Lower lobe of right lung (tissue), 2 donors: ENCODE results near the gene IFITM5. TPM values are rescaled to one million over a fixed set of nuclear protein-coding genes. Genes with fewer than 3 reads are reported as not detected.

Experiments
- ATAC-seq, 2 donors: fragments of 200-7000 bp; cut with Tn5 transposase; one replicate each; pipeline ENCODE4 v1.9.1; 2020 to 2022; ENCODE audit warnings: mild to moderate bottlenecking in 2 of 2, moderate library complexity in 2 of 2
- DNase-seq: peaks from one replicate; pipeline ENCODE4 v3.0.0-alpha.2; 2020
- H3K27ac ChIP-seq: fragments of 200-600 bp; one replicate; pipeline ENCODE4 v1.8.0; 2022
- H3K27me3 ChIP-seq: fragments of 200-600 bp; one replicate; pipeline ENCODE4 v1.8.0; 2022; ENCODE audit warnings: low read depth
- H3K36me3 ChIP-seq: fragments of 200-600 bp; one replicate; pipeline ENCODE4 v1.8.0; 2022; ENCODE audit warnings: mild to moderate bottlenecking
- H3K4me1 ChIP-seq: fragments of 200-600 bp; one replicate; pipeline ENCODE4 v1.8.0; 2022
- H3K4me3 ChIP-seq: fragments of 200-600 bp; one replicate; pipeline ENCODE4 v1.8.0; 2022; ENCODE audit warnings: mild to moderate bottlenecking
- H3K9me3 ChIP-seq: fragments of 200-600 bp; one replicate; pipeline ENCODE4 v1.8.0; 2022
- intact Hi-C: fragments of 100-400 bp; cut with DNase I; formaldehyde crosslinking; loops from one replicate; pipeline ENCODE4 v1.11.0; 2022
- total RNA-seq: library from RNA; stranded (reverse); fragmentation: NEBNext Ultra II Directional; extraction: Animal tissue kit (Norgen Biotek cat#: 25700); gene quantifications from one replicate; pipeline ENCODE4 v1.2.1, GENCODE V29; 2021
- TF ChIP-seq, protein P1 (sequence below): fragments of 200-600 bp; IDR thresholded peaks from one replicate; pipeline ENCODE4 v1.8.0; 2022; ENCODE audit warnings: antibody characterized with exemption, mild to moderate bottlenecking
- donor health status: DM: no; HTN: yes; CAD: no; lungs with severe emphysema.

IFITM5 gene
- total RNA-seq, 1 donor from 2014 or later, result not detected

DNA sequence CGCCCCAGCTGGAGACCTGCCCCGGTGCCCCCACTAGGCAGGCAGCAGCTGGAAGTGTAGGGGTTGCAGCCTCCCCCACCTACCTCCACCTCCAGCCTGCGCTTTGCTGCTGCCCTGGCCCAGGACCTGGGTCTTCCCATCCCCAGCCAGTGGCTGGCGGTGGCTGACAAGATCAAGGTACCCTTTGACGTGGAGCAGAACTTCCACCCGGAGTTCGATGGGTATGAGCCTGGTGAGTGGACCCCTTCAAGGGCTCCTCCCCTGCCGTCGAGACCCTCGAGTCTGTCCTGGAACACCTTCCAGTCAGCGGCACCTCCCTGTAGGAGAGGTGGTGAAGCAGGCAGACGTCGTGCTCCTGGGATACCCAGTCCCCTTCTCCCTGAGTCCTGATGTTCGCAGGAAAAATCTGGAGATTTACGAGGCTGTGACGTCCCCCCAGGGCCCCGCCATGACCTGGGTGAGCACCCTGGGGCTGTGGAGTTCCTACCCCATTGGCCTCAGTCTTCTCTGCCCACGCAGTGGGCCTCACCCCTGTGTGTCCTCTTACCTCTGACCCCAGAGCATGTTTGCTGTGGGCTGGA lies 6.0 kb downstream of the IFITM5 start:
- Histone ChIP-seq H3K4me1 (peaks cover 19% of the 10 kb centered on the region), H3K4me3 (no peak overlapping the region), H3K27me3 (peaks cover 2% of the 10 kb centered on the region), H3K36me3 (peaks cover 22% of the 10 kb centered on the region), H3K27ac (no peak overlapping the region), H3K9me3 (no peaks in the 10 kb centered on the region)
- TF ChIP-seq, protein P1, sequence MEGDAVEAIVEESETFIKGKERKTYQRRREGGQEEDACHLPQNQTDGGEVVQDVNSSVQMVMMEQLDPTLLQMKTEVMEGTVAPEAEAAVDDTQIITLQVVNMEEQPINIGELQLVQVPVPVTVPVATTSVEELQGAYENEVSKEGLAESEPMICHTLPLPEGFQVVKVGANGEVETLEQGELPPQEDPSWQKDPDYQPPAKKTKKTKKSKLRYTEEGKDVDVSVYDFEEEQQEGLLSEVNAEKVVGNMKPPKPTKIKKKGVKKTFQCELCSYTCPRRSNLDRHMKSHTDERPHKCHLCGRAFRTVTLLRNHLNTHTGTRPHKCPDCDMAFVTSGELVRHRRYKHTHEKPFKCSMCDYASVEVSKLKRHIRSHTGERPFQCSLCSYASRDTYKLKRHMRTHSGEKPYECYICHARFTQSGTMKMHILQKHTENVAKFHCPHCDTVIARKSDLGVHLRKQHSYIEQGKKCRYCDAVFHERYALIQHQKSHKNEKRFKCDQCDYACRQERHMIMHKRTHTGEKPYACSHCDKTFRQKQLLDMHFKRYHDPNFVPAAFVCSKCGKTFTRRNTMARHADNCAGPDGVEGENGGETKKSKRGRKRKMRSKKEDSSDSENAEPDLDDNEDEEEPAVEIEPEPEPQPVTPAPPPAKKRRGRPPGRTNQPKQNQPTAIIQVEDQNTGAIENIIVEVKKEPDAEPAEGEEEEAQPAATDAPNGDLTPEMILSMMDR, result no peak
- no peak for ATAC-seq
- DNase-seq, result no peak
- intact Hi-C loops, result no loop called here

DNA sequence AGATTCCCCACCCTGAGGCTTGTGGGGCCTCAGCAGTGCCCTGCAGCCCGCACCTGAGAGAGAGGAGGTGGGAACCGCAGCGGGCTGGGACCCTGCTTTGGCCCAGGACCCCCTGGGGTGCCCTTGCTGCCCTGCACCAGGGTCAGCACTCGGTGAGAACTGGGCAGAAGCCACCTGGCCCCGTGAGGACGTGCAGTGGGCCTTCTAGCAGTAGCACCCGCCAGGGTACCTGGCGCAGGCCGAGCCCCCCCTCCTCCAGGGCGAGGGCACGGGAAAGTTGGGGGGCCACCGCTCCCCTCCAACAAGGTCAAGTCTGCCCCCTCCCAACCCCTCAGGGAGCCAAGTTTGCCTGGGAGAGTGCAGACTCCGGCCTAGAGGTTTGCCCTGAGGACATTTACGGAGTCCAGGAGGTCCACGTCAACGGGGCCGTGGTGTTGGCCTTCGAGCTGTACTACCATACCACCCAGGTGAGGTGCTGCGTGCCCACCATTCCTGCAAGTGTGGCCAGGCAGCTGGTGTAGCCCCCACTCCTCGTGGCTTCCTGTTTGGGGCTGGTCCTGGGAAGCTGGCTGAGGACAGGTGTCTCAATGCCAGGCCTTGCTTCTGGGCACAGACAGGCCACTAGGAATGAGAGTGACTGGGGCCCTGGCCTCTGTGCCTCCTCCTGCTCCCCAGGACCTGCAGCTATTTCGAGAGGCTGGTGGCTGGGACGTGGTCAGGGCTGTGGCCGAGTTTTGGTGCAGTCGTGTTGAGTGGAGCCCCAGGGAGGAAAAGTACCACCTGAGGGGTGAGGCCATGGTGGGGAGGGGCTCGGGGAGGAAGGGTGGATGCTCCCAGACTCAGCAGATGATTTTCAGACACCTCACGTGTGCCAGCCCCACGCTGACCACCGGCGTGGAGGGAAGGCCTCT lies 6.9 kb downstream of the IFITM5 start:
- TF ChIP-seq, protein P1, result no peak
- peak; percentile 44 for DNase-seq
- Histone ChIP-seq H3K27me3 (no peaks in the 10 kb centered on the region), H3K27ac (no peak overlapping the region), H3K36me3 (peaks cover 22% of the 10 kb centered on the region), H3K9me3 (no peaks in the 10 kb centered on the region), H3K4me1 (peaks cover 26% of the 10 kb centered on the region), H3K4me3 (no peak overlapping the region)
- intact Hi-C loops, result no loop called here
- ATAC-seq, result no peak

- intact Hi-C loops, result no loop called here
- TF ChIP-seq, protein P1, result no peak
- DNase-seq (peak; percentile 41), ATAC-seq (no peak)
- Histone ChIP-seq H3K27ac (no peak overlapping the region), H3K36me3 (peaks cover 22% of the 10 kb centered on the region), H3K27me3 (no peaks in the 10 kb centered on the region), H3K4me1 (peaks cover 21% of the 10 kb centered on the region), H3K4me3 (no peak overlapping the region), H3K9me3 (no peaks in the 10 kb centered on the region)
These were observed 7.8 kb downstream of the IFITM5 start for GRCh38 chr11:291281-292210.

- intact Hi-C loops, result no loop called here
- TF ChIP-seq, protein P1, result no peak
- Histone ChIP-seq H3K27me3 (no peaks in the 10 kb centered on the region), H3K27ac (no peak overlapping the region), H3K4me1 (peaks cover 21% of the 10 kb centered on the region), H3K4me3 (no peak overlapping the region), H3K9me3 (no peaks in the 10 kb centered on the region), H3K36me3 (peaks cover 22% of the 10 kb centered on the region)
- ATAC-seq, result no peak
- DNase-seq, result peak; percentile 44
These were observed 8.6 kb downstream of the IFITM5 start for GRCh38 chr11:290621-291231.
